H1 (cell line): ENCODE data around the gene BNC2. TPM values are rescaled to one million over a fixed set of nuclear protein-coding genes. Genes with fewer than 3 reads are reported as not detected.

Experiments
- BCL11A ChIP-seq, 2 experiments: IDR thresholded peaks; one replicate each; pipeline ENCODE4 v1.6.1; 2011; ENCODE audit warnings: low read depth in 2 of 2, low read length in 2 of 2, mild to moderate bottlenecking in 2 of 2
- CTBP2 ChIP-seq: IDR thresholded peaks from 2 replicates; pipeline ENCODE4 v1.7.0; 2011; ENCODE audit warnings: borderline replicate concordance, mild to moderate bottlenecking, moderate library complexity, mixed read lengths, low read length; ENCODE audit not compliant: insufficient read depth, insufficient read length
- EP300 ChIP-seq, 2 experiments: IDR thresholded peaks; 1 replicate in 1 of 2; 2 replicates in 1 of 2; pipeline ENCODE4 v1.6.1; 2011 to 2012; ENCODE audit warnings: low read depth in 2 of 2, low read length in 2 of 2, mild to moderate bottlenecking in 2 of 2, borderline replicate concordance in 1 of 2, inconsistent platforms in 1 of 2, moderate library complexity in 1 of 2
- GTF2F1 ChIP-seq: IDR thresholded peaks from 2 replicates; pipeline ENCODE4 v1.6.1; 2012; ENCODE audit warnings: low read depth, low read length, improper control_type of control experiment, borderline replicate concordance
- KDM4A ChIP-seq: IDR thresholded peaks from one replicate; pipeline ENCODE4 v1.7.1; 2012; ENCODE audit warnings: low read depth, mild to moderate bottlenecking, moderate library complexity, low read length, inconsistent platforms; ENCODE audit not compliant: severe bottlenecking
- RFX5 ChIP-seq: IDR thresholded peaks from 2 replicates; pipeline ENCODE4 v1.6.1; 2011; ENCODE audit warnings: low read depth, low read length, improper control_type of control experiment, borderline replicate concordance
- RXRA ChIP-seq: IDR thresholded peaks from 2 replicates; pipeline ENCODE4 v1.6.1; 2011; ENCODE audit warnings: low read depth, mild to moderate bottlenecking, low read length, moderate library complexity; ENCODE audit not compliant: insufficient read depth
- SUZ12 ChIP-seq: fragments of 200-600 bp; sonication (generic); IDR thresholded peaks from 2 replicates; pipeline ENCODE4 v1.6.1; 2012; ENCODE audit warnings: mild to moderate bottlenecking, inconsistent platforms, low read length, moderate library complexity, mixed read lengths
- polyA plus RNA-seq, 7 experiments: library from polyadenylated mRNA; depleted of rRNA in 3 of 7; stranded (reverse) in 5 of 7; unstranded in 2 of 7; fragments of >200 nt in 5 of 7; fragments of 200-250 nt in 2 of 7; gene quantifications; 1 replicate in 5 of 7; 2 replicates in 1 of 7; 4 replicates in 1 of 7; pipeline versions ENCODE4 v1.2.1 to v1.2.3, GENCODE V29; 2011 to 2013; ENCODE audit warnings: missing spikeins in 2 of 7, mixed read lengths in 2 of 7
- total RNA-seq: library from RNA; stranded (reverse); fragmentation: NEBNext Ultra II Directional; extraction: Animal tissue kit (Norgen Biotek cat#: 25700); gene quantifications from 2 replicates; pipeline ENCODE4 v1.2.1, GENCODE V29; 2021
- TF ChIP-seq, protein P1 (sequence below): IDR thresholded peaks from 2 replicates; pipeline ENCODE4 v1.6.1; 2012; ENCODE audit warnings: inconsistent platforms
- TF ChIP-seq, protein P2 (sequence below): IDR thresholded peaks from 2 replicates; pipeline ENCODE4 v1.6.1; 2012; ENCODE audit warnings: low read length, inconsistent platforms

BNC2 gene
- total and polyA plus RNA-seq, 2 of the 8 experiments (the other 6 are each of a cell fraction or from before 2014, with no cell fraction given): 16.0 to 26.8 TPM

DNA sequence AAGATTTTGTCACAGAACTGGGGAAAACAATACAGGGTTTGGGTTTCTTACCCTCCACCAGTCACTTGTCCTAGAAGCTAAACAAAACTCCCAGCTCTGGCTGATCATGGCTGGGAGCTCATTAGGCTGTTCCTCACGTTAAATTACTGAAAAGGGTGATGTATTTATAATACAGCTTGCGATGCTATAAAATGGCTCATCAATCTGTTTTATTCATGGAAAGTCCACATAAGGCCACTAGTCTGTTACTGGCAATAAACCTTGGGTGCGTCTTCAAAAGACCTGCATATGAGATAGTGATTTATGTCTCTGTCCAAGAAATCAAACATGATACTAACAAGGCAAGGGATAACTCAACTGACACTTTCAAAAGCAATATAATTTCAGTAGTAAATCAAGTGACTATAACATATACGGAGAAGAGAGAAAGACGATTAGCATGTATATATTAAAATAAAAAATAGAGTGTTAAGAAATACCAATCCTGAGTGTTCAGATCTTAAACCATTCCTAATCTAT, 219.0 kb downstream of the BNC2 start (continued):
- TF ChIP-seq, protein P1, sequence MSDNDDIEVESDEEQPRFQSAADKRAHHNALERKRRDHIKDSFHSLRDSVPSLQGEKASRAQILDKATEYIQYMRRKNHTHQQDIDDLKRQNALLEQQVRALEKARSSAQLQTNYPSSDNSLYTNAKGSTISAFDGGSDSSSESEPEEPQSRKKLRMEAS: no peak
- no peak for TF ChIP-seq SUZ12
- TF ChIP-seq BCL11A (IDR thresholded peaks at IDR 0.05; ENCODE audit: low read depth in 2 of 2, low read length in 2 of 2): no peak
- no peak for TF ChIP-seq EP300 (IDR thresholded peaks at IDR 0.05; ENCODE audit: borderline replicate concordance in 1 of 2, low read depth in 2 of 2, low read length in 2 of 2)
- TF ChIP-seq KDM4A: no peak
- no peak for TF ChIP-seq RFX5
- TF ChIP-seq GTF2F1: no peak
- TF ChIP-seq, protein P2, sequence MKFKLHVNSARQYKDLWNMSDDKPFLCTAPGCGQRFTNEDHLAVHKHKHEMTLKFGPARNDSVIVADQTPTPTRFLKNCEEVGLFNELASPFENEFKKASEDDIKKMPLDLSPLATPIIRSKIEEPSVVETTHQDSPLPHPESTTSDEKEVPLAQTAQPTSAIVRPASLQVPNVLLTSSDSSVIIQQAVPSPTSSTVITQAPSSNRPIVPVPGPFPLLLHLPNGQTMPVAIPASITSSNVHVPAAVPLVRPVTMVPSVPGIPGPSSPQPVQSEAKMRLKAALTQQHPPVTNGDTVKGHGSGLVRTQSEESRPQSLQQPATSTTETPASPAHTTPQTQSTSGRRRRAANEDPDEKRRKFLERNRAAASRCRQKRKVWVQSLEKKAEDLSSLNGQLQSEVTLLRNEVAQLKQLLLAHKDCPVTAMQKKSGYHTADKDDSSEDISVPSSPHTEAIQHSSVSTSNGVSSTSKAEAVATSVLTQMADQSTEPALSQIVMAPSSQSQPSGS: no peak
- TF ChIP-seq CTBP2: no peak
- TF ChIP-seq RXRA: no peak
